Spleen (tissue), 11 donors: ENCODE measurements around the gene TLR4. TPM values are rescaled to one million over a fixed set of nuclear protein-coding genes. Genes with fewer than 3 reads are reported as not detected.

Source experiments
- DNase-seq: peaks from one replicate; pipeline ENCODE4 v3.0.0-alpha.2; 2020
- H3K27ac ChIP-seq, 8 donors: fragments of 200-600 bp; sonication (generic) in 7 of 8; 1 replicate in 4 of 8; 2 replicates in 4 of 8; pipeline versions ENCODE4 v1.5.0 to v1.8.0; 2016 to 2021; ENCODE audit warnings: inconsistent platforms in 4 of 8, mild to moderate bottlenecking in 4 of 8, moderate library complexity in 1 of 8
- H3K27me3 ChIP-seq, 7 donors: fragments of 200-600 bp; sonication (generic) in 6 of 7; replicated peaks in 1 of 7; 1 replicate in 4 of 7; 2 replicates in 3 of 7; pipeline versions ENCODE4 v1.5.0 to v1.8.0; 2016 to 2021; ENCODE audit warnings: inconsistent platforms in 3 of 7, mild to moderate bottlenecking in 1 of 7
- H3K36me3 ChIP-seq, 6 donors: fragments of 200-600 bp; sonication (generic) in 5 of 6; 1 replicate in 4 of 6; 2 replicates in 2 of 6; pipeline versions ENCODE4 v1.5.0 to v1.8.0; 2016 to 2021; ENCODE audit warnings: inconsistent platforms in 2 of 6
- H3K4me1 ChIP-seq, 6 donors: fragments of 200-600 bp; sonication (generic) in 5 of 6; 1 replicate in 3 of 6; 2 replicates in 3 of 6; pipeline versions ENCODE4 v1.5.0 to v1.8.0; 2016 to 2021; ENCODE audit warnings: inconsistent platforms in 3 of 6
- H3K4me3 ChIP-seq, 8 donors: fragments of 200-600 bp; sonication (generic) in 7 of 8; 1 replicate in 4 of 8; 2 replicates in 4 of 8; pipeline versions ENCODE4 v1.5.0 to v1.8.0; 2016 to 2021; ENCODE audit warnings: inconsistent platforms in 4 of 8, mild to moderate bottlenecking in 4 of 8, moderate library complexity in 2 of 8
- H3K9me3 ChIP-seq, 8 donors: fragments of 200-600 bp; sonication (generic) in 7 of 8; 1 replicate in 4 of 8; 2 replicates in 4 of 8; pipeline versions ENCODE4 v1.5.0 to v1.8.0; 2016 to 2021; ENCODE audit warnings: inconsistent platforms in 4 of 8
- POLR2A ChIP-seq, 3 donors: fragments of 450-650 bp; IDR thresholded peaks; one replicate each; pipeline ENCODE4 v1.5.1; 2017; ENCODE audit warnings: antibody characterized with exemption in 3 of 3, mild to moderate bottlenecking in 1 of 3
- POLR2AphosphoS5 ChIP-seq, 3 donors: sonication (generic); formaldehyde crosslinking; IDR thresholded peaks; one replicate each; pipeline ENCODE4 v1.5.1; 2017; ENCODE audit warnings: antibody characterized with exemption in 3 of 3
- WGBS, 5 donors: extraction: QIAGEN DNeasy Blood & Tissue Kit in 3 of 5; methylation state at CpG; one replicate each; pipeline versions ENCODE4 v1.1.5 to v1.1.7; 2013 to 2018; 5-methylcytosine and 5-hydroxymethylcytosine counted together
- intact Hi-C: fragments of 100-400 bp; cut with DNase I; formaldehyde crosslinking; loops from one replicate; pipeline ENCODE4 v1.15.0; 2023; ENCODE audit warnings: low total_unique reads
- polyA plus RNA-seq, 3 donors: library from polyadenylated mRNA; stranded (reverse); fragments of 200-250 nt; gene quantifications; one replicate each; pipeline ENCODE4 v1.2.1, GENCODE V29; 2013
- total RNA-seq, 7 donors: library from RNA; depleted of rRNA in 3 of 7; stranded (reverse); fragments of >200 nt in 3 of 7; fragmentation: NEBNext Ultra II Directional in 4 of 7; extraction: Animal tissue kit (Norgen Biotek cat#: 25700) in 4 of 7; gene quantifications; one replicate each; pipeline versions ENCODE4 v1.1.0 to v1.2.1, GENCODE V29; 2016 to 2021
- TF ChIP-seq, protein P1 (sequence below), 11 experiments: fragments of 200-600 bp in 7 of 11; fragments of 450-650 bp in 4 of 11; sonication (generic) in 4 of 11; IDR thresholded peaks in 8 of 11; conservative IDR thresholded peaks in 3 of 11; 1 replicate in 7 of 11; 2 replicates in 4 of 11; pipeline versions ENCODE4 v1.4.0 to v1.8.0; 2016 to 2021; ENCODE audit warnings: antibody characterized with exemption in 11 of 11, inconsistent platforms in 4 of 11, mild to moderate bottlenecking in 1 of 11
- donor health status: healthy with polysubstance abuse.
- donor health status: DM: no; HTN: no; CAD: no; lungs with moderate emphysema.
- donor health status: DM: no; HTN: no; CAD: no.
- donor health status: Bipolar disorder and iron deficiency.
- donor health status: healthy.
- donor health status: DM: no; HTN: no; CAD: no.
- donor health status: DM: yes; HTN: yes; CAD: no.

Gene TLR4
- total and polyA plus RNA-seq, 10 donors: 6.3 to 216 (median 104) TPM

DNA sequence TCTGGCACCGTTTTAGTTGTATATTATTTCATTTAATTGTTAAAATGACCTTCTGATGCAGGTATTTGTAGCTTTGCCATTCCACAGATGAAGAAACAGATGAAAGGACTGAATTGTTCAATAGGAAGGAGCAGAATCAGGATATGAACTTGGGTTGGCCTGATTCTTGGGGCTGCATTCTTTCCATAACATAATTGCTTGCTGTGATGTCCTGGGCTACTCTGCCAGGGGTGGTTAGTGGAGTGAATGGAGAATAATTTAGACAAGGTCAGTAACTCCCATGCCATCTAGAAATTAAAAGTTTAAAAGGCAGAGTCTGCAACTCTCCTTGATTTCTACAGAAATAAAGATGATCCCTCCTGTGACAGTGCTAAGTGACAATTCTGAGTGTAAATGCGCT is 15.9 kb downstream of the TLR4 start:
- DNase-seq: no peak
- Histone ChIP-seq H3K27me3 (peaks cover 0 to 4% (median 0%) of the 10 kb centered on the region in 7 donors), H3K4me3 (no peak overlapping the region), H3K4me1 (peaks cover 26 to 100% (median 76%) of the 10 kb centered on the region in 6 donors), H3K36me3 (peaks cover 0 to 21% (median 0%) of the 10 kb centered on the region in 6 donors), H3K27ac (peak overlapping the region in 5 of 8 donors; percentile 21 to 85 (median 75)), H3K9me3 (no peaks in the 10 kb centered on the region)
- TF ChIP-seq POLR2A (IDR thresholded peaks at IDR 0.05) (no peak), POLR2AphosphoS5 (IDR thresholded peaks at IDR 0.05) (peak in 1 of 3 donors; percentile 27)
- TF ChIP-seq, protein P1, sequence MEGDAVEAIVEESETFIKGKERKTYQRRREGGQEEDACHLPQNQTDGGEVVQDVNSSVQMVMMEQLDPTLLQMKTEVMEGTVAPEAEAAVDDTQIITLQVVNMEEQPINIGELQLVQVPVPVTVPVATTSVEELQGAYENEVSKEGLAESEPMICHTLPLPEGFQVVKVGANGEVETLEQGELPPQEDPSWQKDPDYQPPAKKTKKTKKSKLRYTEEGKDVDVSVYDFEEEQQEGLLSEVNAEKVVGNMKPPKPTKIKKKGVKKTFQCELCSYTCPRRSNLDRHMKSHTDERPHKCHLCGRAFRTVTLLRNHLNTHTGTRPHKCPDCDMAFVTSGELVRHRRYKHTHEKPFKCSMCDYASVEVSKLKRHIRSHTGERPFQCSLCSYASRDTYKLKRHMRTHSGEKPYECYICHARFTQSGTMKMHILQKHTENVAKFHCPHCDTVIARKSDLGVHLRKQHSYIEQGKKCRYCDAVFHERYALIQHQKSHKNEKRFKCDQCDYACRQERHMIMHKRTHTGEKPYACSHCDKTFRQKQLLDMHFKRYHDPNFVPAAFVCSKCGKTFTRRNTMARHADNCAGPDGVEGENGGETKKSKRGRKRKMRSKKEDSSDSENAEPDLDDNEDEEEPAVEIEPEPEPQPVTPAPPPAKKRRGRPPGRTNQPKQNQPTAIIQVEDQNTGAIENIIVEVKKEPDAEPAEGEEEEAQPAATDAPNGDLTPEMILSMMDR (IDR thresholded peaks at IDR 0.05 in 8 of 11, conservative IDR thresholded peaks at IDR 0.05 in 3 of 11): no peak
- intact Hi-C loops: no loop called here
- 83 to 93% (median 87%) methylated on average over 2 of the region's 2 CpGs for WGBS, 5 donors

GRCh38 chr9:117720555-117720954 is 16.4 kb downstream of the TLR4 start:
- Histone ChIP-seq H3K9me3 (no peaks in the 10 kb centered on the region), H3K27me3 (peaks cover 0 to 4% (median 0%) of the 10 kb centered on the region in 7 donors), H3K36me3 (peaks cover 0 to 16% (median 0%) of the 10 kb centered on the region in 6 donors), H3K27ac (peak overlapping the region in 4 of 8 donors; percentile 75 to 87 (median 82)), H3K4me3 (no peak overlapping the region), H3K4me1 (peaks cover 26 to 100% (median 77%) of the 10 kb centered on the region in 6 donors)
- no peak for DNase-seq
- TF ChIP-seq POLR2A (IDR thresholded peaks at IDR 0.05) (no peak), POLR2AphosphoS5 (IDR thresholded peaks at IDR 0.05) (peak in 2 of 3 donors; percentile 58 to 70)
- intact Hi-C loops: no loop called here
- 47 to 69% (median 56%) methylated on average over 5 of the region's 5 CpGs for WGBS, 5 donors

- Histone ChIP-seq H3K36me3 (peaks cover 0 to 12% (median 0%) of the 10 kb centered on the region in 6 donors), H3K27me3 (peaks cover 0 to 4% (median 0%) of the 10 kb centered on the region in 7 donors), H3K27ac (peak overlapping the region in 4 of 8 donors; percentile 75 to 87 (median 82)), H3K4me1 (peaks cover 26 to 100% (median 77%) of the 10 kb centered on the region in 6 donors), H3K9me3 (no peaks in the 10 kb centered on the region), H3K4me3 (no peak overlapping the region)
- TF ChIP-seq POLR2AphosphoS5 (IDR thresholded peaks at IDR 0.05) (no peak), POLR2A (IDR thresholded peaks at IDR 0.05) (no peak)
- TF ChIP-seq, protein P1 (IDR thresholded peaks at IDR 0.05 in 8 of 11, conservative IDR thresholded peaks at IDR 0.05 in 3 of 11): no peak
- WGBS, 5 donors: 47 to 95% (median 84%) methylated on average over 2 of the region's 2 CpGs
- no peak for DNase-seq
- intact Hi-C loops: no loop called here
Measured at GRCh38 chr9:117720987-117721386, 16.8 kb downstream of the TLR4 start.

DNA sequence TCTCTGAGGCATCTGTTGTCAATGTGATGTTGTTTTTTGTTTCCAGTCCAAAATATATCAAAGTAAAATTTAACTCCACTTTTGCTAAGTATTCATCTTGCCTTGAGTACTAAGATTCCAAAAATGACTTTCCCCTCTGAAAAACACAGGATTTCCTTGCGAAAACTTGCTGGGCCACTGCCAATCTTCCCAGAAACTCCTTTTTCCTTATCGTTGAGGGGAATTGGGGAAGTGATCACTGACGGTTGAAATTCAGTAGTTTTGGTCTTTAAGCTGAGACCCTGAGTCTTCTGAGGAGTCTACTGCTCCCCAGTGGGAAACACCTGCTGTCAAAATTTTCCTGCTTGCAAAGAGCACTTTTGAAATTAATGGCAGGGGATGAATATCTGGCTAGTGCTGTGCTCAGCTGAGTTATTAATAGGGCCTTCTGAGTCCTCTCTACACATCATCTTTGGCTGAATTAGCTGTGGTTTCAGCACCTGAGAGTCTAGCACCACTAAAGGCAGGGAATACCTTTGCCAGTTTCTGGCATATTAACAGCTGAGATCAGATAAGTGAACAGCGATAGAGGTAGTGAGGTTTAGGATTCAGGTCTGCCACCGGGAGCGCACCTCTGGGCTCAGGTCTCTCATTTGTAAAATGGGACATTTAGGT is 18.0 kb downstream of the TLR4 start:
- H3K27me3 ChIP-seq: peaks cover 0 to 4% (median 0%) of the 10 kb centered on the region in 7 donors
- H3K4me1 ChIP-seq: peaks cover 26 to 96% (median 67%) of the 10 kb centered on the region in 6 donors
- no peak for DNase-seq
- intact Hi-C loops: no loop called here
- 53 to 61% (median 55%) methylated on average over 6 of the region's 6 CpGs for WGBS, 5 donors
- H3K9me3 ChIP-seq: no peaks in the 10 kb centered on the region
- no peaks in the 10 kb centered on the region for H3K36me3 ChIP-seq
- no peak overlapping the region for H3K4me3 ChIP-seq
- TF ChIP-seq POLR2A (IDR thresholded peaks at IDR 0.05) (no peak), POLR2AphosphoS5 (IDR thresholded peaks at IDR 0.05) (no peak)
- TF ChIP-seq, protein P1 (IDR thresholded peaks at IDR 0.05 in 8 of 11, conservative IDR thresholded peaks at IDR 0.05 in 3 of 11): no peak
- H3K27ac ChIP-seq: peak overlapping the region in 6 of 8 donors; percentile 1 to 87 (median 80)
